ENCODE results near the gene MERTK.

GRCh38 chr2:111919365-111919764, 21.0 kb downstream of the MERTK start:
- TF ChIP-seq CTCF (IDR thresholded peaks at IDR 0.05) (no peak), POLR2A (IDR thresholded peaks at IDR 0.05) (no peak)
